ENCODE results near the gene SGTB.

GRCh38 chr5:65625743-65626142 lies 96.2 kb downstream of the SGTB start:
- TF ChIP-seq CTCF (optimal IDR thresholded peaks at IDR 0.05 in 1 of 3, IDR thresholded peaks at IDR 0.05 in 1 of 3, conservative IDR thresholded peaks at IDR 0.05 in 1 of 3; ENCODE audit: extremely low read depth in 1 of 3, insufficient read depth in 2 of 3, low read length in 3 of 3): no peak
- TF ChIP-seq EZH2 (IDR thresholded peaks at IDR 0.05; ENCODE audit: low read length): no peak

Data from keratinocyte (primary cell).